Endodermal cell (in vitro differentiated cells): Measurements from ENCODE around the gene TMEM138. TPM values are rescaled to one million over a fixed set of nuclear protein-coding genes. Genes with fewer than 3 reads are reported as not detected.

Source experiments
- DNase-seq: peaks from one replicate; pipeline ENCODE4 v3.0.0-alpha.2; 2017
- H3K27ac ChIP-seq: 2 replicates; pipeline ENCODE4 v1.5.1; 2013; ENCODE audit warnings: mild to moderate bottlenecking, low read depth, low read length, moderate library complexity
- H3K27me3 ChIP-seq: 2 replicates; pipeline ENCODE4 v1.6.1; 2013; ENCODE audit warnings: mild to moderate bottlenecking, low read length, moderate library complexity; ENCODE audit not compliant: insufficient read depth, control insufficient read depth, poor library complexity, severe bottlenecking
- H3K36me3 ChIP-seq: 2 replicates; pipeline ENCODE4 v1.7.0; 2013; ENCODE audit warnings: mild to moderate bottlenecking, low read length, moderate library complexity; ENCODE audit not compliant: control insufficient read depth, insufficient read depth
- H3K4me1 ChIP-seq: one replicate; pipeline ENCODE4 v1.7.0; 2013; ENCODE audit warnings: low read length; ENCODE audit not compliant: control insufficient read depth, insufficient read depth
- H3K4me3 ChIP-seq: 2 replicates; pipeline ENCODE4 v1.5.1; 2013; ENCODE audit warnings: mild to moderate bottlenecking, low read length, moderate library complexity
- H3K9ac ChIP-seq: 2 replicates; pipeline ENCODE4 v1.6.1; 2013; ENCODE audit warnings: mild to moderate bottlenecking, low read length, moderate library complexity; ENCODE audit not compliant: poor library complexity, severe bottlenecking; ENCODE audit errors: extremely low read depth
- H3K9me3 ChIP-seq: 2 replicates; pipeline ENCODE4 v1.6.1; 2013; ENCODE audit warnings: mild to moderate bottlenecking, low read length, moderate library complexity; ENCODE audit not compliant: control insufficient read depth
- H3K27ac Mint-ChIP-seq: 2 replicates; pipeline ENCODE4 v1.8.0; 2020; ENCODE audit warnings: mixed read lengths
- H3K27me3 Mint-ChIP-seq: 2 replicates; pipeline ENCODE4 v1.8.0; 2021; ENCODE audit warnings: mild to moderate bottlenecking, mixed read lengths; ENCODE audit not compliant: insufficient read depth
- H3K36me3 Mint-ChIP-seq: 2 replicates; pipeline ENCODE4 v1.8.0; 2020; ENCODE audit warnings: low read depth, mixed read lengths
- H3K4me1 Mint-ChIP-seq: 2 replicates; pipeline ENCODE4 v1.8.0; 2020; ENCODE audit warnings: mixed read lengths
- H3K4me3 Mint-ChIP-seq: 2 replicates; pipeline ENCODE4 v1.8.0; 2020; ENCODE audit warnings: mild to moderate bottlenecking, moderate library complexity, mixed read lengths
- H3K9me3 Mint-ChIP-seq: 2 replicates; pipeline ENCODE4 v1.8.0; 2020; ENCODE audit warnings: mild to moderate bottlenecking, mixed read lengths
- CTCF ChIP-seq: fragments of 200-600 bp; sonication (generic); conservative IDR thresholded peaks from 2 replicates; pipeline ENCODE4 v1.5.0; 2021; ENCODE audit warnings: antibody characterized with exemption, mild to moderate bottlenecking
- WGBS, 2 experiments: methylation state at CpG; one replicate each; pipeline versions ENCODE4 v1.1.5 to v1.1.7; 2013; ENCODE audit warnings: missing lambda C conversion rate in 2 of 2, mixed read lengths in 1 of 2; ENCODE audit not compliant: insufficient coverage in 1 of 2, insufficient read length in 1 of 2; 5-methylcytosine and 5-hydroxymethylcytosine counted together
- total RNA-seq, 2 donors: library from RNA; stranded (reverse); fragmentation: NEBNext Ultra II Directional in 1 of 2; extraction: Animal tissue kit (Norgen Biotek cat#: 25700) in 1 of 2; gene quantifications; 2 replicates in 1 of 2; 3 replicates in 1 of 2; pipeline ENCODE4 v1.2.1, GENCODE V29; 2021

Gene TMEM138
- total RNA-seq, 2 donors from 2014 or later: 26.5 to 29.3 TPM

GRCh38 chr11:61341706-61342105 lies 20.5 kb upstream of the TMEM138 start:
- no peak overlapping the region for H3K4me3 ChIP-seq
- WGBS, 2 experiments: 83 to 84% methylated on average over 4 of the region's 4 CpGs
- H3K9me3 ChIP-seq: no peaks in the 10 kb centered on the region
- Mint-ChIP-seq H3K4me3 (no peak overlapping the region), H3K27ac (no peak overlapping the region), H3K4me1 (no peaks in the 10 kb centered on the region), H3K36me3 (peaks cover 43% of the 10 kb centered on the region), H3K27me3 (no peaks in the 10 kb centered on the region), H3K9me3 (no peaks in the 10 kb centered on the region)
- H3K4me1 ChIP-seq: no peaks in the 10 kb centered on the region
- no peak for TF ChIP-seq CTCF
- H3K27ac ChIP-seq: no peak overlapping the region
- no peaks in the 10 kb centered on the region for H3K27me3 ChIP-seq
- H3K36me3 ChIP-seq: peaks cover 8% of the 10 kb centered on the region
- H3K9ac ChIP-seq: no peak overlapping the region
- no peak for DNase-seq

DNA sequence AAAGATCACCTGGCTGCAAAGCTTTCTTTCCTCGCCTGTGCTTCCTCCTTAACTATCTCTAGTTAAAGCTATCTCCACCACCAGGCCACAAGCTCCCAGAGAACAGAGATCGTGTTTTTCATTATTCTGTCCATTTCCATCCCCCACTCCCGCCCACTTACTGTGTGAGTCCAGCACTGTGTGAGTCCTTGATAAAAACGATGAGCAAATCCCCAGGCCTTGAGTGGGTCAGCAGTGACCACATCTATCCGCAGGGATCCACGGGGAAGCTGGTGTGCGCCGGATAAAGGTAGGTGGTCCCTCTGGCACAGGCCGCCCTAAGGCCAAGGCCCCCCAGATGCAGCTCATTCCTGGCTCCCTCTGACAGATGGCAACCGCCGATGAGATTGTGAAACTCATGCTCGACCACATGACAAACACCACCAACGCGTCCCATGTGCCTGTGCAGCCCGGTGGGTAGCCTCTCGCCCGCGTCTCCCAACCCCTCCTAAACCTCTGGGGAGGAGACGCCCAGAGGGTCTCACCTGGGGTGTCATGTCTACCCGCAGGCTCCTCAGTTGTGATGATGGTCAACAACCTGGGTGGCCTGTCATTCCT lies 19.9 kb upstream of the TMEM138 start:
- TF ChIP-seq CTCF: no peak
- Histone ChIP-seq H3K27me3 (no peaks in the 10 kb centered on the region), H3K9ac (no peak overlapping the region), H3K4me3 (no peak overlapping the region), H3K4me1 (no peaks in the 10 kb centered on the region), H3K36me3 (peaks cover 8% of the 10 kb centered on the region), H3K9me3 (no peaks in the 10 kb centered on the region), H3K27ac (no peak overlapping the region)
- Mint-ChIP-seq H3K27me3 (no peaks in the 10 kb centered on the region), H3K27ac (no peak overlapping the region), H3K4me3 (no peak overlapping the region), H3K4me1 (no peaks in the 10 kb centered on the region), H3K36me3 (peaks cover 46% of the 10 kb centered on the region), H3K9me3 (no peaks in the 10 kb centered on the region)
- DNase-seq: no peak
- 95 to 100% methylated on average over 6 to 20 of the region's 20 CpGs for WGBS, 2 experiments

DNA sequence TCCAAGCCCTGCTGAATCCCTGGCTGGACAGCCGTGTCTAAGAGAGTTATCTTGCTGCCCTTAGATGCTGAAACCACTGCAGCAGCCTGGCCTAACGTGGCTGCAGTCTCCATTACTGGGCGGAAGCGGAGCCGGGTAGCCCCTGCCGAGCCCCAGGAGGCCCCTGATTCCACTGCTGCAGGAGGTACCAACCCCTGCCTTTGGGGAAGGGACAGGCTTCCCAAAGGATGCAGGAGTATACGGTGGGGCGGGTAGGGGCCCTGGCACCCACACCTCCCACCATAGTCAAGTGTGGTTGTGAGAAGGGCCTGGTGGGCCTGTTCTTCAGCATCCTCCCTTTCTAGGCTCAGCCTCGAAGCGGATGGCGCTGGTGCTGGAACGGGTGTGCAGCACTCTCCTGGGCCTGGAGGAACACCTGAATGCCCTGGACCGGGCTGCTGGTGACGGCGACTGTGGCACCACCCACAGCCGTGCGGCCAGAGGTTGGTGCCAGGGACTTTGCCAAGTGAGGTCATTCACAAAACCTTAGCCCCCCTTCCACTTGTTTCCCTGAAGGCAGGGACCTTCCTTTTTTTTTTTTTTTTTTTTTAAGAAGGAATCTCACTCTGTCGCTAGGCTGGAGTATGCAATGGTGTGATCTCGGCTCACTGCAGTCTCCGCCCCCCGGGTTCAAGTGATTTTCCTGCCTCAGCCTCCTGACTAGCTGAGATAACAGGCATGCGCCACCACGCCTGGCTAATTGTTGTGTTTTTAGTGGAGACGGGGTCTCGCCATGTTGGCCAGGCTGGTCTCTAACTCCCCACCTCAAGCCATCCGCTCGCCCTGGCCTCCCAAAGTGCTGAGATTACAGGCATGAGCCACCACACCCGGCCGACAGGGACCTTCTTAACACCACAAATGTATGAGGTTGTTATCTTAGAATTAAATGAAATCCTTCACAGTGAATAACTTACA lies 18.1 kb upstream of the TMEM138 start:
- Mint-ChIP-seq H3K27me3 (no peaks in the 10 kb centered on the region), H3K4me3 (no peak overlapping the region), H3K4me1 (no peaks in the 10 kb centered on the region), H3K27ac (no peak overlapping the region), H3K9me3 (no peaks in the 10 kb centered on the region), H3K36me3 (peaks cover 36% of the 10 kb centered on the region)
- 94 to 95% methylated on average over 10 to 29 of the region's 29 CpGs for WGBS, 2 experiments
- DNase-seq: no peak
- no peak overlapping the region for H3K27ac ChIP-seq
- no peaks in the 10 kb centered on the region for H3K4me1 ChIP-seq
- no peak overlapping the region for H3K9ac ChIP-seq
- H3K9me3 ChIP-seq: no peaks in the 10 kb centered on the region
- no peaks in the 10 kb centered on the region for H3K36me3 ChIP-seq
- H3K27me3 ChIP-seq: no peaks in the 10 kb centered on the region
- TF ChIP-seq CTCF: no peak
- H3K4me3 ChIP-seq: no peak overlapping the region
